Right renal cortex interstitium (tissue), 3 donors: ENCODE measurements around the gene GMDS. TPM values are rescaled to one million over a fixed set of nuclear protein-coding genes. Genes with fewer than 3 reads are reported as not detected.

Source experiments
- DNase-seq, 3 donors: peaks; one replicate each; pipeline ENCODE4 v3.0.0-alpha.2; 2013; ENCODE audit warnings: low read depth in 3 of 3, low spot score in 2 of 3
- polyA plus RNA-seq, 3 donors: library from polyadenylated mRNA; unstranded; fragments of 120-200 nt; gene quantifications; one replicate each; pipeline ENCODE4 v1.2.1, GENCODE V29; 2013; ENCODE audit not compliant: insufficient read length in 3 of 3

The GMDS gene
- polyA plus RNA-seq, 3 donors: 70.8 to 90.1 (median 74.0) TPM

GRCh38 chr6:1643830-1644445 lies 601.5 kb downstream of the GMDS start:
- no peak for DNase-seq

- DNase-seq: no peak
Observed at GRCh38 chr6:1643111-1643510, 602.3 kb downstream of the GMDS start.

- DNase-seq: no peak
Observed at GRCh38 chr6:1641343-1641885, 604.0 kb downstream of the GMDS start.

- DNase-seq: no peak
Observed at GRCh38 chr6:1640476-1640875, 604.9 kb downstream of the GMDS start.

GRCh38 chr6:1639430-1639829 lies 606.0 kb downstream of the GMDS start:
- DNase-seq: no peak

GRCh38 chr6:1636971-1637871 lies 608.2 kb downstream of the GMDS start:
- DNase-seq: no peak

GRCh38 chr6:1636272-1636825 lies 609.1 kb downstream of the GMDS start:
- no peak for DNase-seq

- DNase-seq: no peak
Observed at GRCh38 chr6:1635305-1636010, 609.9 kb downstream of the GMDS start.

- DNase-seq: no peak
Observed at GRCh38 chr6:1634081-1634480, 611.3 kb downstream of the GMDS start.

GRCh38 chr6:1633366-1634021 lies 611.9 kb downstream of the GMDS start:
- no peak for DNase-seq

- DNase-seq: no peak
Observed at GRCh38 chr6:1631251-1631650, 614.2 kb downstream of the GMDS start.

- no peak for DNase-seq
Observed at GRCh38 chr6:1630771-1631217, 614.6 kb downstream of the GMDS start.

- DNase-seq: no peak
Observed at GRCh38 chr6:1630212-1630770, 615.1 kb downstream of the GMDS start.

GRCh38 chr6:1629316-1629715 lies 616.1 kb downstream of the GMDS start:
- no peak for DNase-seq

- no peak for DNase-seq
Observed at GRCh38 chr6:1627827-1628560, 617.4 kb downstream of the GMDS start.

- no peak for DNase-seq
Observed at GRCh38 chr6:1626481-1626880, 618.9 kb downstream of the GMDS start.

- no peak for DNase-seq
Observed at GRCh38 chr6:1625794-1626435, 619.5 kb downstream of the GMDS start.

- DNase-seq: no peak
Observed at GRCh38 chr6:1624851-1625781, 620.3 kb downstream of the GMDS start.
